ENCODE results near the gene CNTNAP4.

DNA sequence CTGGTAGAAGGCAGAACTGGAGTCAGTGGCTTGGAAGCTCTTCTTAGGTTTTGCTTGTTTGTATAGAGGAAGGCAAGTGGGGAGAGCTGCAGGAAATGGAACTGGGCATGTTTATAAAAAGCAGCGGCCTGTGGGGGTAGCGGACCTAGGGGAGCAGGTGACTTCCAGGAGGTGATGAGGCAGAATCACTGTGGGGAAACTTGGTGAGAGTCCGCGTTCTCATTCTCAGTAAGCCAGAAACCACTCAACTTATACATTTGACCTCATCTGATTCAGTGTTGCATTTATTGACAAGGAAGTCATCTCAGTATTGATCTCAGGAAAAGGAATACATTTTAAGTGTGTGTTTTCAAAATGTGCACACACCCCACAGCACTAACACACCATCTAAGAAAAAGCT is 299.8 kb downstream of the CNTNAP4 start:
- TF ChIP-seq, protein P1, sequence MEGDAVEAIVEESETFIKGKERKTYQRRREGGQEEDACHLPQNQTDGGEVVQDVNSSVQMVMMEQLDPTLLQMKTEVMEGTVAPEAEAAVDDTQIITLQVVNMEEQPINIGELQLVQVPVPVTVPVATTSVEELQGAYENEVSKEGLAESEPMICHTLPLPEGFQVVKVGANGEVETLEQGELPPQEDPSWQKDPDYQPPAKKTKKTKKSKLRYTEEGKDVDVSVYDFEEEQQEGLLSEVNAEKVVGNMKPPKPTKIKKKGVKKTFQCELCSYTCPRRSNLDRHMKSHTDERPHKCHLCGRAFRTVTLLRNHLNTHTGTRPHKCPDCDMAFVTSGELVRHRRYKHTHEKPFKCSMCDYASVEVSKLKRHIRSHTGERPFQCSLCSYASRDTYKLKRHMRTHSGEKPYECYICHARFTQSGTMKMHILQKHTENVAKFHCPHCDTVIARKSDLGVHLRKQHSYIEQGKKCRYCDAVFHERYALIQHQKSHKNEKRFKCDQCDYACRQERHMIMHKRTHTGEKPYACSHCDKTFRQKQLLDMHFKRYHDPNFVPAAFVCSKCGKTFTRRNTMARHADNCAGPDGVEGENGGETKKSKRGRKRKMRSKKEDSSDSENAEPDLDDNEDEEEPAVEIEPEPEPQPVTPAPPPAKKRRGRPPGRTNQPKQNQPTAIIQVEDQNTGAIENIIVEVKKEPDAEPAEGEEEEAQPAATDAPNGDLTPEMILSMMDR (IDR thresholded peaks at IDR 0.05), result no peak
- TF ChIP-seq, protein P2, sequence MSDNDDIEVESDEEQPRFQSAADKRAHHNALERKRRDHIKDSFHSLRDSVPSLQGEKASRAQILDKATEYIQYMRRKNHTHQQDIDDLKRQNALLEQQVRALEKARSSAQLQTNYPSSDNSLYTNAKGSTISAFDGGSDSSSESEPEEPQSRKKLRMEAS (IDR thresholded peaks at IDR 0.05; ENCODE audit: low read depth), result no peak
- TF ChIP-seq EP300 (IDR thresholded peaks at IDR 0.05; ENCODE audit: borderline replicate concordance in 1 of 2, low read depth in 1 of 2, low read length in 1 of 2), result no peak
- no peak for TF ChIP-seq EZH2phosphoT487 (IDR thresholded peaks at IDR 0.05; ENCODE audit: borderline replicate concordance, low read depth)
- TF ChIP-seq POLR2AphosphoS5 (IDR thresholded peaks at IDR 0.05; ENCODE audit: low read depth, low read length), result no peak
- TF ChIP-seq, protein P3, sequence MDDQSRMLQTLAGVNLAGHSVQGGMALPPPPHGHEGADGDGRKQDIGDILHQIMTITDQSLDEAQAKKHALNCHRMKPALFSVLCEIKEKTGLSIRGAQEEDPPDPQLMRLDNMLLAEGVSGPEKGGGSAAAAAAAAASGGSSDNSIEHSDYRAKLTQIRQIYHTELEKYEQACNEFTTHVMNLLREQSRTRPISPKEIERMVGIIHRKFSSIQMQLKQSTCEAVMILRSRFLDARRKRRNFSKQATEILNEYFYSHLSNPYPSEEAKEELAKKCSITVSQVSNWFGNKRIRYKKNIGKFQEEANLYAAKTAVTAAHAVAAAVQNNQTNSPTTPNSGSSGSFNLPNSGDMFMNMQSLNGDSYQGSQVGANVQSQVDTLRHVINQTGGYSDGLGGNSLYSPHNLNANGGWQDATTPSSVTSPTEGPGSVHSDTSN (IDR thresholded peaks at IDR 0.05), result no peak

All from SK-N-SH (cell line).